ENCODE data around the gene RER1.

DNA sequence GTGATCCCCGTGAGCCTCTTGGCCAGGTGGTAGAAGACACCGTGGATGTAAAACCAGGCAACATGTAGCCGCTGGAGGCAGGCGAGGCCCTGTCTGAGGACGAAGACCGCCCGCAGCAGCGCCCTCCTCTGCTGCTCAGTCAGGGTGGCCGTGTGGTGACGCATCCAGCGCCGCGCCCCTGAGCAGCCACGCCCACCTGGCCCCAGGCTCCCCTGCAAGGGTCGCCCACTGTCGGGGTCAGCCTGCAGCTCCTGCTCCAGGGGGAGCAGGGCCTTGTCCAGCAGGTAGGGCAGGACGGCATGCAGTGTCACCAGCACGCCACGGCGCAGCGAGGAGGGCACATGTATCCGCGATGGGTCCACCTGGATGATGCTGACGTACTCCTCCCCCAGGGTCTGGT is 16.8 kb downstream of the RER1 start:
- TF ChIP-seq, protein P1, sequence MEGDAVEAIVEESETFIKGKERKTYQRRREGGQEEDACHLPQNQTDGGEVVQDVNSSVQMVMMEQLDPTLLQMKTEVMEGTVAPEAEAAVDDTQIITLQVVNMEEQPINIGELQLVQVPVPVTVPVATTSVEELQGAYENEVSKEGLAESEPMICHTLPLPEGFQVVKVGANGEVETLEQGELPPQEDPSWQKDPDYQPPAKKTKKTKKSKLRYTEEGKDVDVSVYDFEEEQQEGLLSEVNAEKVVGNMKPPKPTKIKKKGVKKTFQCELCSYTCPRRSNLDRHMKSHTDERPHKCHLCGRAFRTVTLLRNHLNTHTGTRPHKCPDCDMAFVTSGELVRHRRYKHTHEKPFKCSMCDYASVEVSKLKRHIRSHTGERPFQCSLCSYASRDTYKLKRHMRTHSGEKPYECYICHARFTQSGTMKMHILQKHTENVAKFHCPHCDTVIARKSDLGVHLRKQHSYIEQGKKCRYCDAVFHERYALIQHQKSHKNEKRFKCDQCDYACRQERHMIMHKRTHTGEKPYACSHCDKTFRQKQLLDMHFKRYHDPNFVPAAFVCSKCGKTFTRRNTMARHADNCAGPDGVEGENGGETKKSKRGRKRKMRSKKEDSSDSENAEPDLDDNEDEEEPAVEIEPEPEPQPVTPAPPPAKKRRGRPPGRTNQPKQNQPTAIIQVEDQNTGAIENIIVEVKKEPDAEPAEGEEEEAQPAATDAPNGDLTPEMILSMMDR (IDR thresholded peaks at IDR 0.05; ENCODE audit: low read length), result no peak
- TF ChIP-seq EZH2 (optimal IDR thresholded peaks at IDR 0.05; ENCODE audit: low read depth, low read length) (no peak), EZH2phosphoT487 (IDR thresholded peaks at IDR 0.05; ENCODE audit: low read length) (no peak)
